GM12801 (cell line): ENCODE results near the gene PDK3.

Experiments
- CTCF ChIP-seq: IDR thresholded peaks from one replicate; pipeline ENCODE4 v1.5.1; 2011; ENCODE audit warnings: control low read depth; ENCODE audit not compliant: insufficient read length; ENCODE audit errors: extremely low read depth

The PDK3 gene

DNA sequence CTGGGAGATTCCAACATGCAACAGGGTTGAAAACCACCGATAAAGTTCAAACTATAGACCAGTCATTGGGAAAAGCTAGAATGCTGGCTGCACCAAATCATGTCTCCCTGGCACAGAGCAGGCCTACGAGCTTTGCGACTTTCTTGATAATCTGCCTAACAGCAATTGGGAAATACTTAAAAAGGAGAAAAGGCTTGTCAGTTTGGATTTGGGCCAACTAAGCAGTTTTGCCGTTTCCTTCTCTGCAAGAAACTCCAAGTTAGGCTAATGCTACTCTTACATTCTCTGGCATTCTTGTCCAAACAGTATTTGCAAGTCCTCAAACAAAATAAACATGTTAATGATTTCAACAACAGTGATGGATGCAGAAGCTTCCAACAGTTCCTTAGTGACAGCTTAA is 87.9 kb downstream of the PDK3 start:
- TF ChIP-seq CTCF = no peak

- TF ChIP-seq CTCF = no peak
Observed at GRCh38 chrX:24561121-24561520, 96.0 kb downstream of the PDK3 start.

DNA sequence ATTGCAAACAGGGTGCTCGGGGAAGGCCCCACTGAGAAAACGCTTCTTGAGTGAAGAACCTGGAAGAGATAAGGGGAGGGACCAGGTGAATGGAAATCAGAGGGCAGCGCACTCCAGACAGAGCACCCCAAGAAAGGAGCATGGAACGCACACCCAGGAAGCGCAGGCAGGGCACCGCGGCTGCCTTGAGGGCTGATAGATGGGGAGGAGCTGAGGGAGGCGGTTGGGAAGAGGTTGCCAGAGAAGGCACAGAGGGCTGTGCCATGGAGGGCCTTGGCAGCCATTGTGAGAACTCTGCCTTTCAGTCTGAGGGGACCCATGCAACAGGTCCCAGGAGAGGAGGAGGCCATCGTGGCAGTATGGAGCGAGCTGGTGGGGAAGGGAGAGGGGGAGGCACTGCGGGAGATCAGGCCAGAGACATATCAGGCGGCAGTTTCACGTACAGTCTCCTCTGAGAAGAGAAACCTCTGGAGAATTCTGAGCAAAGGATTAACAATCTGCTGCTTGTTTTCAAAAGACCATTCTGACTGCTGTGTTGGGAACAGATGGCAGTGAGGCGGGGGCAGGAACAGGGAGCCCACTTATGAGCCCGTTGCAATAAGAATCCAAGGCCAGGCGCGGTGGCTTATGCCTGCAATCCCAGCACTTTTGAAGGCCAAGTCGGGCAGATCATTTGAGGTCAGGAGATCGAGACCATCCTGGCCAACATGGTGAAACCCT is 98.4 kb downstream of the PDK3 start:
- no peak for TF ChIP-seq CTCF

DNA sequence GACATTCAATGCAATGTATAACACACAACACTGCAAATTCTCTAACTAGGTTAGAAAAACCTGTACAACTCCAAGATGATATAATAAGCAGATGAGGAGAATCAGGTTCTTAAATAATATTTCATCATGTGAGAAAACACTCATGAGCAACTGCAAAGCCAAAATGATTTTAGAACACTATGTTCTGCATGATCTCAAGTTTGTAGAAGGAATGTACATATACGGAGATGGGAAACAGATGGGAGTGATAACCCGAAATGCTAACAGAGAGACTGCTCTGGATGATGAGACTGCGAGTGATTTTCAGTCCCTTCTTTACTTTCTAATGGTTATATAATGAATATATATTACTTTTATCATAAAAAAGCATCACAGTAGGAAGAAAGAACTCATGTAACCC is 101.2 kb downstream of the PDK3 start:
- TF ChIP-seq CTCF = no peak

DNA sequence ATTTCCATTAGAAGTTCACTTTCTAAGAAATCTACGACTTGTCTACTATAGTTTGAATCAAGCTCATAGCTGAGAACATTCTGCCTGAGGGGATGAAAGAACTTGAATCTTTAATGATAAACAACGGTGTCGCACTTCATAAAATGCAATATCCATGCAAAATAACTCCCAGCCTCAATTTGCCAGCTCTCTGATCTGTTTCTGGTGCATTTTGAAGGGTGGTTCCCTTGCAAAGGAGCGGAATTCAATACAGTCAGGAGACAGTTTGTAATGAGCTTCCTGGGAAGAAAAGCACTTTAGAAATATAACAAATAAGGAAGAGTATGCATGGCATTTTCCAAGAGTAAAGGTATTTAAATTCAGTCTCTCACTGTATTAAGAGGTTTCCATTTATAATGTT is 102.1 kb downstream of the PDK3 start:
- no peak for TF ChIP-seq CTCF

GRCh38 chrX:24574743-24575142 is 109.7 kb downstream of the PDK3 start:
- no peak for TF ChIP-seq CTCF

DNA sequence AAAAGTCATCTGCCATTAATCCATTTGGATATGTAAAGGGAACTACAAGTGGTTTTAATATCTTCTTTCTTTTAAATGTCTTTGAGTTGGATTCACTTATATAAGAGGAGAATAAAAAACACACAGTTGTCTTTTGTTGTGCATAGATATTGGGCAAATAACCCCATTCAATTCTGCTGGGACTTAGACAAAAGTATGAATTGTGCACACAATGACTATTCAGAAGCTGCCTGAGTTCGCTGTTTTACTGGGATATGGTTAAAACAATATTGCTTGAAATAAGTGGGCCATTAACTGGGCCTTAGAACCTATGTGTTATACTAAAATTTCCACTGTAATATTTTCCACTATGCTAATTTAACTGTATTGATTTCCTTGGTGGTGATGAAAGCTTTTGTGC is 110.4 kb downstream of the PDK3 start:
- TF ChIP-seq CTCF = no peak
